KMS-11 (cell line): ENCODE measurements around the gene TUFM.

ENCODE experiments used
- H2AFZ ChIP-seq: fragments of 200-600 bp; sonication (generic); 2 replicates; pipeline ENCODE4 v1.6.1; 2016; ENCODE audit warnings: antibody characterized with exemption, mixed run types, low read depth
- H3K27ac ChIP-seq: fragments of 200-600 bp; sonication (generic); 2 replicates; pipeline ENCODE4 v1.6.1; 2016; ENCODE audit warnings: mild to moderate bottlenecking, mixed run types
- H3K27me3 ChIP-seq: fragments of 200-600 bp; sonication (generic); 2 replicates; pipeline ENCODE4 v1.6.1; 2017; ENCODE audit warnings: mild to moderate bottlenecking, low read depth, mixed run types, moderate library complexity; ENCODE audit not compliant: insufficient read depth
- H3K36me3 ChIP-seq: fragments of 200-600 bp; sonication (generic); 2 replicates; pipeline ENCODE4 v1.6.1; 2017; ENCODE audit warnings: mild to moderate bottlenecking, mixed run types; ENCODE audit not compliant: insufficient read depth
- H3K4me1 ChIP-seq: fragments of 200-600 bp; sonication (generic); 2 replicates; pipeline ENCODE4 v1.6.1; 2016; ENCODE audit warnings: mild to moderate bottlenecking, low read depth, mixed run types; ENCODE audit not compliant: poor library complexity, severe bottlenecking
- H3K4me2 ChIP-seq: fragments of 200-600 bp; sonication (generic); 2 replicates; pipeline ENCODE4 v1.7.0; 2016; ENCODE audit warnings: mild to moderate bottlenecking, mixed run types
- H3K4me3 ChIP-seq: fragments of 200-600 bp; sonication (generic); IDR thresholded peaks from 2 replicates; pipeline ENCODE4 v1.6.1; 2017; ENCODE audit warnings: low read depth, low read length, mixed read lengths; ENCODE audit not compliant: insufficient read depth
- H3K79me2 ChIP-seq: fragments of 200-600 bp; sonication (generic); 2 replicates; pipeline ENCODE4 v1.6.1; 2016; ENCODE audit warnings: low read depth, mixed run types; ENCODE audit not compliant: insufficient read depth
- H3K9ac ChIP-seq: fragments of 200-600 bp; sonication (generic); 2 replicates; pipeline ENCODE4 v1.6.1; 2016; ENCODE audit warnings: mild to moderate bottlenecking, mixed run types
- H4K20me1 ChIP-seq: fragments of 200-600 bp; sonication (generic); 2 replicates; pipeline ENCODE4 v1.6.1; 2016; ENCODE audit warnings: mild to moderate bottlenecking, mixed run types; ENCODE audit not compliant: insufficient read depth
- TF ChIP-seq, protein P1 (sequence below): fragments of 200-600 bp; sonication (generic); conservative IDR thresholded peaks from 2 replicates; pipeline ENCODE4 v1.6.1; 2017; ENCODE audit warnings: low read depth, mild to moderate bottlenecking, antibody characterized with exemption, low read length, moderate library complexity, mixed read lengths

TUFM gene

DNA sequence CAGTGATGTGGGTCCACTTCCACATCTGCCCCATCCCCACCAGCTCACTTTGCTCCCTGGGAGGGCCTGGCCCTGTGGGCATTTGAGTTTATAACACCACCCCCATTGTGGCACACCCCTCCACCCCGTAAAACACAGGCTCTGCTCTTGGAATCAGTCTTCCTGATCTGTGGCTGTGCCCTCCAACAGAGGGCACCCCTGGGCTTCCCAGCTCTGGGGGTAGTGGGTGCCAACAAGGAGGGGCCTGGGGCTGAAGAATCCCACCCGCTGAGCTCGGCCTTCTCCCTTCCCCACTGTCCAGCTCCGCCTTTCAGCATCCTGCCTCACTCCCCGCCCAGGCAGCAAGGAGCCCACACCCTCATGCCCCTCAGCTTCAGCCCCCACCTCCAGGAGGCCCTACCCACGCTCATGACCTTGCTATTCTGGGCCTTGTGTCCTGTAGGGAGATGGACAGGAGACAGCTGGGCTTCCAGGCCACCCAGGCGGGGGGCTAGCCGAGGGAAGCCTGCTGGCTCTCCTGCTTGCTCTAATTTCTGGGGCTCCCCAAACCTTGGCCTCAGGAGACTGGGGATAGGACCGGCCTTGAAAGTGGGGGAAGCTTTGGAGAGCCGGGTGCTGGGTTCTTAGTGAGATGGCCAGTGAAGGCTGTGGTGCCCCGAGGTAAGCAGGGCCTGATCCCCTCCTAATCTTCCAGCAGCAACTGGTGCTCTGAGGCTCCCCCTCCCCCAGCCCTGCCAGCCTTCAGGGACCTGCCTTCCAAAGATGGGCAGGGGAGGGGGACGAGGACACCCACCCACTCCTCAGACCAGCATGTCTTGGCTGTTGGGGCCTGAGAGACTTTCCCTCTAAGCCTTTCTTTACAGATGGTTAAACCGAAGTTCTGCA lies 29.2 kb upstream of the TUFM start:
- H3K79me2 ChIP-seq: no peaks in the 10 kb centered on the region
- no peak overlapping the region for H3K27ac ChIP-seq
- no peaks in the 10 kb centered on the region for H4K20me1 ChIP-seq
- TF ChIP-seq, protein P1, sequence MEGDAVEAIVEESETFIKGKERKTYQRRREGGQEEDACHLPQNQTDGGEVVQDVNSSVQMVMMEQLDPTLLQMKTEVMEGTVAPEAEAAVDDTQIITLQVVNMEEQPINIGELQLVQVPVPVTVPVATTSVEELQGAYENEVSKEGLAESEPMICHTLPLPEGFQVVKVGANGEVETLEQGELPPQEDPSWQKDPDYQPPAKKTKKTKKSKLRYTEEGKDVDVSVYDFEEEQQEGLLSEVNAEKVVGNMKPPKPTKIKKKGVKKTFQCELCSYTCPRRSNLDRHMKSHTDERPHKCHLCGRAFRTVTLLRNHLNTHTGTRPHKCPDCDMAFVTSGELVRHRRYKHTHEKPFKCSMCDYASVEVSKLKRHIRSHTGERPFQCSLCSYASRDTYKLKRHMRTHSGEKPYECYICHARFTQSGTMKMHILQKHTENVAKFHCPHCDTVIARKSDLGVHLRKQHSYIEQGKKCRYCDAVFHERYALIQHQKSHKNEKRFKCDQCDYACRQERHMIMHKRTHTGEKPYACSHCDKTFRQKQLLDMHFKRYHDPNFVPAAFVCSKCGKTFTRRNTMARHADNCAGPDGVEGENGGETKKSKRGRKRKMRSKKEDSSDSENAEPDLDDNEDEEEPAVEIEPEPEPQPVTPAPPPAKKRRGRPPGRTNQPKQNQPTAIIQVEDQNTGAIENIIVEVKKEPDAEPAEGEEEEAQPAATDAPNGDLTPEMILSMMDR: no peak
- peaks cover 30% of the 10 kb centered on the region for H3K4me1 ChIP-seq
- no peak overlapping the region for H2AFZ ChIP-seq
- H3K4me3 ChIP-seq: no peak overlapping the region
- H3K9ac ChIP-seq: no peak overlapping the region
- H3K36me3 ChIP-seq: peaks cover 3% of the 10 kb centered on the region; the same call in 1 of the 2 replicates
- no peak overlapping the region for H3K4me2 ChIP-seq
- no peaks in the 10 kb centered on the region for H3K27me3 ChIP-seq

DNA sequence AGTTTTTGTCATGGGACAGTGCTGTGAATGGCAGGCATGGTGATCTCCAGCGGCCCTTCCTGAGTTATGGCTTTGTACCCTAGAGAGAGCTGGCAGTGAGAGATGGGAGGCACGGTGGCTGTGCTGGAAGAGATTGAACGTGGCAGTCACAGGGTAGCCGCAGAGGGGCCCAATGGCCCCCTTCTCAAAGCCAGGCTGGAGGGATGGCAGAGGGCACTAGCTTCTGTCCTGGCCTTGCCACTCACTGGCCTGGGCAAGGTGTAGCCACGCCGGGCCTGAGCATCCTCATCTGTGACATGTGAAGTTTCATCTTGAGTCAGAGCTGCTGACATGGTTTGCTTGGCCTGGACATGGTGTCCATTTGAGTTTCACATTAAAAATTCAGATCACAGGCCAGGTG lies 28.3 kb upstream of the TUFM start:
- no peak overlapping the region for H3K9ac ChIP-seq
- TF ChIP-seq, protein P1: no peak
- no peaks in the 10 kb centered on the region for H3K79me2 ChIP-seq
- no peak overlapping the region for H2AFZ ChIP-seq
- no peaks in the 10 kb centered on the region for H4K20me1 ChIP-seq
- peaks cover 3% of the 10 kb centered on the region; the same call in 1 of the 2 replicates for H3K36me3 ChIP-seq
- no peak overlapping the region for H3K27ac ChIP-seq
- H3K4me1 ChIP-seq: peaks cover 25% of the 10 kb centered on the region
- H3K27me3 ChIP-seq: no peaks in the 10 kb centered on the region
- H3K4me2 ChIP-seq: no peak overlapping the region
- no peak overlapping the region for H3K4me3 ChIP-seq

DNA sequence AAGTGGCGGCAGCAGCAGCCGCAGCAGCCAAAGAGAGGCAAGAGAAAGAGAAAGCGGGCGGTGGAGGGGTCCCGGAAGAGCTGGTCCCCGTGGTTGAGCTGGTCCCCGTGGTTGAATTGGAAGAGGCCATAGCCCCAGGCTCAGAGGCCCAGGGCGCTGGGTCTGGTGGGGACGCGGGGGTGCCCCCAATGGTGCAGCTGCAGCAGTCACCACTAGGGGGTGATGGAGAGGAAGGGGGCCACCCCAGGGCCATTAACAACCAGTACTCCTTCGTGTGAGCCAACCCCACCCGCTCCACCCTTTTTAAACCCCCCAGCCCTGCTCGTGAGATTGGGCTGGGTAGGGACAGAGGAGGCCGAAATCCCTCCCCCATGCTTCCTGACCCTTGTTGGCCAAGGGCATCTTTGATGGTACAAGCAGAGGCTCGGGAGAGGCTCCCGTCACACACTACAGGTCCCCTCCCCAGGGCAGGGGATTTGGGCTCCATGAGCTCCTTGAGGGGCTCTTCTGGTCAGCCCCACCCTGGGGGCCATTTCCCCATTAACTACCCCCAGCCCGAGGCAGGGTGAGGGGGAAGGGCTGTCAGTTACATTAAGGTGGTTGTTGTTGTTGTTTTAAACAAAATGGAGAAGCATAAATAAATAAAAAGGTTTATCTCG lies 27.5 kb upstream of the TUFM start:
- Histone ChIP-seq H3K36me3 (peaks cover 3% of the 10 kb centered on the region; the same call in 1 of the 2 replicates), H3K27ac (no peak overlapping the region)

DNA sequence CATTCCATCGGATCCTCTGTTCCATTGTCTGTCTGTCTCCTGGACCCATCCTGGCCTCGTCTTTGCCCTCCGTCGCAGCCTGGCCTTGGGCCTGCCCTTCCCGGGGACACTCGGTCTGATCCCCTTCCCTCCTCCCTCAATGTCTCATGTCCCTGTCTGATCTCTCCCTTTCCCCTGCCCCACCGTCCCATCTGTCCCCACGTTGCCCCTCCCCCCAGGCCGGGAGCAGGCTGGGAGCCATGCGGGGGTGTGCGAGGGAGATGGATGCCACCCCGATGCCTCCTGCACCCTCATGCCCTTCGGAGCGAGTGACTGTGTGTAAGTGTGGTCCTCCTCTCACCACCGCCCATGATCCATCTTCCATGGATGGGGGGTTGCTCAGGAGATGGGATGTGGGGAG lies 26.8 kb upstream of the TUFM start:
- Histone ChIP-seq H3K4me1 (peaks cover 12% of the 10 kb centered on the region), H3K27me3 (no peaks in the 10 kb centered on the region), H3K79me2 (no peaks in the 10 kb centered on the region), H2AFZ (no peak overlapping the region), H3K27ac (no peak overlapping the region), H3K4me2 (no peak overlapping the region), H3K9ac (no peak overlapping the region), H4K20me1 (no peaks in the 10 kb centered on the region), H3K36me3 (peaks cover 3% of the 10 kb centered on the region; the same call in 1 of the 2 replicates), H3K4me3 (no peak overlapping the region)
- TF ChIP-seq, protein P1: no peak

More for the DNA sequence above, 27.5 kb upstream of the TUFM start:
- Histone ChIP-seq H3K9ac (no peak overlapping the region), H3K4me1 (peaks cover 19% of the 10 kb centered on the region), H3K4me3 (no peak overlapping the region), H3K79me2 (no peaks in the 10 kb centered on the region), H2AFZ (no peak overlapping the region), H3K4me2 (no peak overlapping the region), H4K20me1 (no peaks in the 10 kb centered on the region), H3K27me3 (no peaks in the 10 kb centered on the region)
- TF ChIP-seq, protein P1: peak; percentile 75
